ENCODE results near the gene CNEP1R1. TPM values are rescaled to one million over a fixed set of nuclear protein-coding genes. Genes with fewer than 3 reads are reported as not detected.

Gene CNEP1R1
- total RNA-seq, 3 donors from 2014 or later: 19.3 to 20.8 (median 20.3) TPM

- Histone ChIP-seq H3K36me3 (ENCODE audit: low read depth) (no peaks in the 10 kb centered on the region), H3K4me1 (ENCODE audit: low read depth) (no peaks in the 10 kb centered on the region), H3K4me3 (no peak overlapping the region), H3K9me3 (peaks cover 11% of the 10 kb centered on the region)
- ATAC-seq (no peak), DNase-seq (no peak)
- intact Hi-C loops (cut with DNase I, micrococcal nuclease): no loop called here
- TF ChIP-seq CTCF (IDR thresholded peaks at IDR 0.05): no peak
These were observed 34.6 kb downstream of the CNEP1R1 start for GRCh38 chr16:50059669-50060068.

GRCh38 chr16:50061326-50061725, 36.3 kb downstream of the CNEP1R1 start:
- ATAC-seq: no peak
- Histone ChIP-seq H3K4me3 (no peak overlapping the region), H3K9me3 (peaks cover 6% of the 10 kb centered on the region), H3K36me3 (ENCODE audit: low read depth) (no peaks in the 10 kb centered on the region), H3K4me1 (ENCODE audit: low read depth) (no peaks in the 10 kb centered on the region)
- no peak for DNase-seq
- intact Hi-C loops (cut with DNase I, micrococcal nuclease): no loop called here
- TF ChIP-seq CTCF (IDR thresholded peaks at IDR 0.05): no peak

GRCh38 chr16:50065241-50065623, 40.2 kb downstream of the CNEP1R1 start:
- no peak for TF ChIP-seq CTCF (IDR thresholded peaks at IDR 0.05)
- ATAC-seq (no peak), DNase-seq (no peak)
- intact Hi-C loops (cut with DNase I, micrococcal nuclease): loop anchor here in 1 of 2 donors (5.0 kb wide), 1 partner anchor 302 kb away; the partner anchor contains the start of gene BRD7
- no peaks in the 10 kb centered on the region for H3K36me3 ChIP-seq (ENCODE audit: low read depth)
- no peak overlapping the region for H3K4me3 ChIP-seq
- peaks cover 8% of the 10 kb centered on the region for H3K4me1 ChIP-seq (ENCODE audit: low read depth)
- H3K9me3 ChIP-seq: no peaks in the 10 kb centered on the region

- Histone ChIP-seq H3K4me1 (ENCODE audit: low read depth) (peaks cover 8% of the 10 kb centered on the region), H3K9me3 (no peaks in the 10 kb centered on the region), H3K36me3 (ENCODE audit: low read depth) (no peaks in the 10 kb centered on the region), H3K4me3 (peak within 1 kb of the TSS; percentile 82)
- no peak for TF ChIP-seq CTCF (IDR thresholded peaks at IDR 0.05)
- intact Hi-C loops (cut with DNase I, micrococcal nuclease): loop anchor here in 1 of 2 donors (5.0 kb wide), 1 partner anchor 301 kb away; the partner anchor contains the start of gene BRD7
- ATAC-seq (peak; percentile 96), DNase-seq (peak; percentile 95 to 99 (median 96))
These were observed 40.8 kb downstream of the CNEP1R1 start, which contains the start of gene HEATR3 for GRCh38 chr16:50065624-50066481. Gene HEATR3 (plus strand): TSS chr16:50065970. CDS start chr16:50066132, 162 bp downstream.

- intact Hi-C loops (cut with DNase I, micrococcal nuclease): loop anchor here in 1 of 2 donors (5.0 kb wide), 1 partner anchor 301 kb away; the partner anchor contains the start of gene BRD7
- DNase-seq: peak in 1 of 3 donors; percentile 6
These were observed 41.7 kb downstream of the CNEP1R1 start for GRCh38 chr16:50066482-50067289.

More at GRCh38 chr16:50066482-50067289, 41.7 kb downstream of the CNEP1R1 start:
- TF ChIP-seq CTCF (IDR thresholded peaks at IDR 0.05): no peak
- ATAC-seq: no peak
- H3K4me3 ChIP-seq: peak overlapping the region; percentile 82
- no peaks in the 10 kb centered on the region for H3K36me3 ChIP-seq (ENCODE audit: low read depth)
- peaks cover 8% of the 10 kb centered on the region for H3K4me1 ChIP-seq (ENCODE audit: low read depth)
- H3K9me3 ChIP-seq: no peaks in the 10 kb centered on the region
